Sigmoid colon (tissue), 7 donors: Measurements from ENCODE around the gene ZFYVE28. TPM values are rescaled to one million over a fixed set of nuclear protein-coding genes. Genes with fewer than 3 reads are reported as not detected.

Source experiments
- DNase-seq: peaks from one replicate; pipeline ENCODE4 v3.0.0-alpha.2; 2019
- H3K27ac ChIP-seq, 4 donors: fragments of 200-600 bp; sonication (generic); one replicate each; pipeline ENCODE4 v1.5.1; 2016 to 2019; ENCODE audit warnings: mild to moderate bottlenecking in 1 of 4
- H3K27me3 ChIP-seq, 3 donors: fragments of 200-600 bp; sonication (generic); one replicate each; pipeline ENCODE4 v1.5.1; 2019; ENCODE audit warnings: mild to moderate bottlenecking in 1 of 3
- H3K36me3 ChIP-seq, 4 donors: fragments of 200-600 bp; sonication (generic); one replicate each; pipeline ENCODE4 v1.5.1; 2016 to 2019
- H3K4me1 ChIP-seq, 4 donors: fragments of 200-600 bp; sonication (generic); one replicate each; pipeline ENCODE4 v1.5.1; 2017 to 2019
- H3K4me3 ChIP-seq, 4 donors: fragments of 200-600 bp; sonication (generic); one replicate each; pipeline ENCODE4 v1.5.1; 2017 to 2019; ENCODE audit warnings: mild to moderate bottlenecking in 2 of 4, moderate library complexity in 1 of 4
- H3K9me3 ChIP-seq, 4 donors: fragments of 200-600 bp in 3 of 4; sonication (generic) in 3 of 4; one replicate each; pipeline versions ENCODE4 v1.5.1 to v1.6.1; 2013 to 2019
- CTCF ChIP-seq, 4 experiments: fragments of 450-650 bp in 3 of 4; fragments of 200-600 bp in 1 of 4; IDR thresholded peaks; one replicate each; pipeline ENCODE4 v1.5.1; 2016 to 2019; ENCODE audit warnings: antibody characterized with exemption in 4 of 4, mild to moderate bottlenecking in 3 of 4, moderate library complexity in 2 of 4
- EP300 ChIP-seq, 4 donors: sonication (generic); formaldehyde crosslinking; IDR thresholded peaks; one replicate each; pipeline ENCODE4 v1.6.1; 2017; ENCODE audit warnings: antibody characterized with exemption in 4 of 4
- POLR2A ChIP-seq, 2 donors: fragments of 450-650 bp; IDR thresholded peaks; one replicate each; pipeline ENCODE4 v1.6.1; 2016; ENCODE audit warnings: antibody characterized with exemption in 2 of 2, mild to moderate bottlenecking in 2 of 2, moderate library complexity in 2 of 2
- POLR2AphosphoS5 ChIP-seq, 4 donors: sonication (generic); formaldehyde crosslinking; IDR thresholded peaks; one replicate each; pipeline ENCODE4 v1.6.1; 2017; ENCODE audit warnings: antibody characterized with exemption in 4 of 4
- WGBS, 2 donors: extraction: QIAGEN DNeasy Blood & Tissue Kit; methylation state at CpG; one replicate each; pipeline ENCODE4 v1.1.7; 2013; 5-methylcytosine and 5-hydroxymethylcytosine counted together
- intact Hi-C: fragments of 100-400 bp; cut with DNase I; formaldehyde crosslinking; loops from one replicate; pipeline ENCODE4 v1.15.1; 2023
- polyA plus RNA-seq, 3 donors: library from polyadenylated mRNA; stranded (reverse); fragments of 200-250 nt; gene quantifications; one replicate each; pipeline ENCODE4 v1.2.3, GENCODE V29; 2013
- total RNA-seq, 4 donors: library from RNA; depleted of rRNA; stranded (reverse); fragments of >200 nt; gene quantifications; one replicate each; pipeline ENCODE4 v1.1.0, GENCODE V29; 2016
- donor health status: healthy with polysubstance abuse.
- donor health status: Bipolar disorder and iron deficiency.
- donor health status: healthy.

The ZFYVE28 gene
- total and polyA plus RNA-seq, 7 donors = 3.1 to 24.1 (median 13.0) TPM

- DNase-seq = no peak
- Histone ChIP-seq H3K36me3 (no peaks in the 10 kb centered on the region), H3K9me3 (peaks cover 0 to 8% (median 2%) of the 10 kb centered on the region in 4 donors), H3K4me1 (no peaks in the 10 kb centered on the region), H3K27me3 (no peaks in the 10 kb centered on the region), H3K27ac (no peak overlapping the region), H3K4me3 (no peak overlapping the region)
- no peak for TF ChIP-seq EP300 (IDR thresholded peaks at IDR 0.05)
- no peak for TF ChIP-seq POLR2A (IDR thresholded peaks at IDR 0.05)
- no peak for TF ChIP-seq CTCF (IDR thresholded peaks at IDR 0.05)
- TF ChIP-seq POLR2AphosphoS5 (IDR thresholded peaks at IDR 0.05) = no peak
- WGBS, 2 donors = 87 to 90% methylated on average over 6 of the region's 6 CpGs
- intact Hi-C loops = no loop called here
These were observed 85.5 kb downstream of the ZFYVE28 start for GRCh38 chr4:2332976-2333319.

- Histone ChIP-seq H3K4me3 (no peak overlapping the region), H3K27me3 (no peaks in the 10 kb centered on the region), H3K27ac (no peak overlapping the region), H3K36me3 (no peaks in the 10 kb centered on the region), H3K4me1 (no peaks in the 10 kb centered on the region), H3K9me3 (peaks cover 0 to 11% (median 4%) of the 10 kb centered on the region in 4 donors)
- 88 to 92% methylated on average over 21 of the region's 21 CpGs for WGBS, 2 donors
- DNase-seq = no peak
- intact Hi-C loops = no loop called here
- TF ChIP-seq POLR2A (IDR thresholded peaks at IDR 0.05) (no peak), CTCF (IDR thresholded peaks at IDR 0.05) (no peak), EP300 (IDR thresholded peaks at IDR 0.05) (no peak), POLR2AphosphoS5 (IDR thresholded peaks at IDR 0.05) (no peak)
These were observed 86.1 kb downstream of the ZFYVE28 start for GRCh38 chr4:2332201-2332975.

GRCh38 chr4:2331519-2332200 is 86.8 kb downstream of the ZFYVE28 start:
- peaks cover 0 to 11% (median 4%) of the 10 kb centered on the region in 4 donors for H3K9me3 ChIP-seq
- no peaks in the 10 kb centered on the region for H3K4me1 ChIP-seq
- H3K36me3 ChIP-seq = no peaks in the 10 kb centered on the region
- TF ChIP-seq POLR2AphosphoS5 (IDR thresholded peaks at IDR 0.05) (no peak), CTCF (IDR thresholded peaks at IDR 0.05) (no peak), POLR2A (IDR thresholded peaks at IDR 0.05) (no peak), EP300 (IDR thresholded peaks at IDR 0.05) (no peak)
- WGBS, 2 donors = 88% methylated on average over 13 of the region's 13 CpGs
- H3K27me3 ChIP-seq = no peaks in the 10 kb centered on the region
- H3K4me3 ChIP-seq = no peak overlapping the region
- no peak overlapping the region for H3K27ac ChIP-seq
- intact Hi-C loops = no loop called here
- DNase-seq = no peak

DNA sequence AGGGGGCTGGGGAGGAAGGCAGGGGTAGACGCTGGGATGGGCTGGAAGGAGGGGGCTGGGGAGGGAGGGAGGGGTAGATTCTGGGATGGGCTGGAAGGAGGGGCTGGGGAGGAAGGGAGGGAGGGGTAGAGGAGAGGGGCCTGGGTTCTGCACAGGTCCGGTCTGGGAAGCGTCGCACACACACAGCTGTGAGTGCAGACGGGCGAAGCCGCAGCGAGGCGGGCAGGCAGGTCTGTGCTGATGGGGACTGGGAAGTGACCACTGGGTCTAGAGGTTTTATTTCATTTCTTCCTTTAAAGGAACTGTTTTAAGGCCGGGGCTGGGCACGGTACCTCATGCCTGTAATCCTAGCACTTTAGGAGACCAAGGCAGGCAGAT is 87.4 kb downstream of the ZFYVE28 start:
- H3K36me3 ChIP-seq = no peaks in the 10 kb centered on the region
- DNase-seq = no peak
- WGBS, 2 donors = 81 to 83% methylated on average over 11 of the region's 11 CpGs

More for the DNA sequence above, 87.4 kb downstream of the ZFYVE28 start:
- Histone ChIP-seq H3K4me1 (no peaks in the 10 kb centered on the region), H3K4me3 (no peak overlapping the region), H3K27me3 (no peaks in the 10 kb centered on the region), H3K9me3 (peaks cover 0 to 11% (median 4%) of the 10 kb centered on the region in 4 donors), H3K27ac (no peak overlapping the region)
- intact Hi-C loops = no loop called here
- no peak for TF ChIP-seq CTCF (IDR thresholded peaks at IDR 0.05)
- no peak for TF ChIP-seq EP300 (IDR thresholded peaks at IDR 0.05)
- TF ChIP-seq POLR2A (IDR thresholded peaks at IDR 0.05) = no peak
- no peak for TF ChIP-seq POLR2AphosphoS5 (IDR thresholded peaks at IDR 0.05)
